GM23338 (cell line): ENCODE data around the gene SCG2. TPM values are rescaled to one million over a fixed set of nuclear protein-coding genes. Genes with fewer than 3 reads are reported as not detected.

ENCODE experiments used
- EZH2 ChIP-seq: fragments of 200-600 bp; sonication (generic); IDR thresholded peaks from one replicate; pipeline ENCODE4 v1.8.0; 2017; ENCODE audit warnings: antibody characterized with exemption, mild to moderate bottlenecking, low read depth; ENCODE audit not compliant: unreplicated experiment
- REST ChIP-seq: IDR thresholded peaks from one replicate; pipeline ENCODE4 v1.6.1; 2018; ENCODE audit warnings: antibody characterized with exemption; ENCODE audit not compliant: unreplicated experiment
- polyA plus RNA-seq: library from polyadenylated mRNA; unstranded; fragments of >200 nt; fragmentation: Nextera tagmentation; extraction: Ambion mirVana; gene quantifications from 2 replicates; pipeline ENCODE4 v1.2.1, GENCODE V29; 2016
- total RNA-seq: library from RNA; depleted of rRNA; stranded (reverse); fragments of >200 nt; shearing (Covaris generic); gene quantifications from 2 replicates; pipeline ENCODE4 v1.2.3, GENCODE V29; 2014
- TF ChIP-seq, protein P1 (sequence below): fragments of 250-450 bp; sonication (Bioruptor Pico); IDR thresholded peaks from 2 replicates; pipeline ENCODE4 v1.5.0; 2020; ENCODE audit warnings: mild to moderate bottlenecking, moderate library complexity
- TF ChIP-seq, protein P2 (sequence below), 2 experiments: fragments of 200-600 bp in 1 of 2; sonication (generic) in 1 of 2; conservative IDR thresholded peaks; 2 replicates each; pipeline versions ENCODE4 v1.5.1 to v1.6.1; 2016 to 2017; ENCODE audit warnings: antibody characterized with exemption in 2 of 2, low read depth in 2 of 2, mild to moderate bottlenecking in 2 of 2, moderate library complexity in 1 of 2

SCG2 gene
- total and polyA plus RNA-seq, 2 experiments from 2014 or later: 0.18 to 0.31 TPM

DNA sequence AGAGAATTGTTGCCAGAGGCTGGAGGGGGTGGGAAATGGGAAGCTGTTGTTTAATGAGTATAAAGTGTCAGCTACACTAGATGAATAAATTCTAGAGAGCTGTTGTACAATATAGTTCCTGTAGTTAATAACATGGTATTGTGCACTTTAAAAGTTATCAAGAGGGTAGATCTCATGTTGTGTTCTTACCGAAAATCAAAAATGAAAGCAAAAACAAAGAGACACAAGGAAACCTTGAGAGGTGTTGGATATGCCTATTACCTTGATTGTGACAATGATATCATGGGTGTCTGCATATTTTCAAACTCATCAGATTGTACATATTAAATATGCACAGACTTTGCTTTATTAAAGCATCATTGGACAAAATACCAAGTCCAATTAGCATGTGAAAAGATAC is 43.2 kb downstream of the SCG2 start (continued):
- TF ChIP-seq, protein P1, sequence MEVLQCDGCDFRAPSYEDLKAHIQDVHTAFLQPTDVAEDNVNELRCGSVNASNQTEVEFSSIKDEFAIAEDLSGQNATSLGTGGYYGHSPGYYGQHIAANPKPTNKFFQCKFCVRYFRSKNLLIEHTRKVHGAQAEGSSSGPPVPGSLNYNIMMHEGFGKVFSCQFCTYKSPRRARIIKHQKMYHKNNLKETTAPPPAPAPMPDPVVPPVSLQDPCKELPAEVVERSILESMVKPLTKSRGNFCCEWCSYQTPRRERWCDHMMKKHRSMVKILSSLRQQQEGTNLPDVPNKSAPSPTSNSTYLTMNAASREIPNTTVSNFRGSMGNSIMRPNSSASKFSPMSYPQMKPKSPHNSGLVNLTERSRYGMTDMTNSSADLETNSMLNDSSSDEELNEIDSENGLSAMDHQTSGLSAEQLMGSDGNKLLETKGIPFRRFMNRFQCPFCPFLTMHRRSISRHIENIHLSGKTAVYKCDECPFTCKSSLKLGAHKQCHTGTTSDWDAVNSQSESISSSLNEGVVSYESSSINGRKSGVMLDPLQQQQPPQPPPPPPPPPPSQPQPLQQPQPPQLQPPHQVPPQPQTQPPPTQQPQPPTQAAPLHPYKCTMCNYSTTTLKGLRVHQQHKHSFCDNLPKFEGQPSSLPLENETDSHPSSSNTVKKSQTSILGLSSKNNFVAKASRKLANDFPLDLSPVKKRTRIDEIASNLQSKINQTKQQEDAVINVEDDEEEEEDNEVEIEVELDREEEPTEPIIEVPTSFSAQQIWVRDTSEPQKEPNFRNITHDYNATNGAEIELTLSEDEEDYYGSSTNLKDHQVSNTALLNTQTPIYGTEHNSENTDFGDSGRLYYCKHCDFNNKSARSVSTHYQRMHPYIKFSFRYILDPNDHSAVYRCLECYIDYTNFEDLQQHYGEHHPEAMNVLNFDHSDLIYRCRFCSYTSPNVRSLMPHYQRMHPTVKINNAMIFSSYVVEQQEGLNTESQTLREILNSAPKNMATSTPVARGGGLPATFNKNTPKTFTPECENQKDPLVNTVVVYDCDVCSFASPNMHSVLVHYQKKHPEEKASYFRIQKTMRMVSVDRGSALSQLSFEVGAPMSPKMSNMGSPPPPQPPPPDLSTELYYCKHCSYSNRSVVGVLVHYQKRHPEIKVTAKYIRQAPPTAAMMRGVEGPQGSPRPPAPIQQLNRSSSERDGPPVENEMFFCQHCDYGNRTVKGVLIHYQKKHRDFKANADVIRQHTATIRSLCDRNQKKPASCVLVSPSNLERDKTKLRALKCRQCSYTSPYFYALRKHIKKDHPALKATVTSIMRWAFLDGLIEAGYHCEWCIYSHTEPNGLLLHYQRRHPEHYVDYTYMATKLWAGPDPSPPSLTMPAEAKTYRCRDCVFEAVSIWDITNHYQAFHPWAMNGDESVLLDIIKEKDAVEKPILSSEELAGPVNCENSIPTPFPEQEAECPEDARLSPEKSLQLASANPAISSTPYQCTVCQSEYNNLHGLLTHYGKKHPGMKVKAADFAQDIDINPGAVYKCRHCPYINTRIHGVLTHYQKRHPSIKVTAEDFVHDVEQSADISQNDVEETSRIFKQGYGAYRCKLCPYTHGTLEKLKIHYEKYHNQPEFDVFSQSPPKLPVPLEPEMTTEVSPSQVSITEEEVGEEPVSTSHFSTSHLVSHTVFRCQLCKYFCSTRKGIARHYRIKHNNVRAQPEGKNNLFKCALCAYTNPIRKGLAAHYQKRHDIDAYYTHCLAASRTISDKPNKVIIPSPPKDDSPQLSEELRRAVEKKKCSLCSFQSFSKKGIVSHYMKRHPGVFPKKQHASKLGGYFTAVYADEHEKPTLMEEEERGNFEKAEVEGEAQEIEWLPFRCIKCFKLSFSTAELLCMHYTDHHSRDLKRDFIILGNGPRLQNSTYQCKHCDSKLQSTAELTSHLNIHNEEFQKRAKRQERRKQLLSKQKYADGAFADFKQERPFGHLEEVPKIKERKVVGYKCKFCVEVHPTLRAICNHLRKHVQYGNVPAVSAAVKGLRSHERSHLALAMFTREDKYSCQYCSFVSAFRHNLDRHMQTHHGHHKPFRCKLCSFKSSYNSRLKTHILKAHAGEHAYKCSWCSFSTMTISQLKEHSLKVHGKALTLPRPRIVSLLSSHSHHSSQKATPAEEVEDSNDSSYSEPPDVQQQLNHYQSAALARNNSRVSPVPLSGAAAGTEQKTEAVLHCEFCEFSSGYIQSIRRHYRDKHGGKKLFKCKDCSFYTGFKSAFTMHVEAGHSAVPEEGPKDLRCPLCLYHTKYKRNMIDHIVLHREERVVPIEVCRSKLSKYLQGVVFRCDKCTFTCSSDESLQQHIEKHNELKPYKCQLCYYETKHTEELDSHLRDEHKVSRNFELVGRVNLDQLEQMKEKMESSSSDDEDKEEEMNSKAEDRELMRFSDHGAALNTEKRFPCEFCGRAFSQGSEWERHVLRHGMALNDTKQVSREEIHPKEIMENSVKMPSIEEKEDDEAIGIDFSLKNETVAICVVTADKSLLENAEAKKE: no peak
- TF ChIP-seq, protein P2, sequence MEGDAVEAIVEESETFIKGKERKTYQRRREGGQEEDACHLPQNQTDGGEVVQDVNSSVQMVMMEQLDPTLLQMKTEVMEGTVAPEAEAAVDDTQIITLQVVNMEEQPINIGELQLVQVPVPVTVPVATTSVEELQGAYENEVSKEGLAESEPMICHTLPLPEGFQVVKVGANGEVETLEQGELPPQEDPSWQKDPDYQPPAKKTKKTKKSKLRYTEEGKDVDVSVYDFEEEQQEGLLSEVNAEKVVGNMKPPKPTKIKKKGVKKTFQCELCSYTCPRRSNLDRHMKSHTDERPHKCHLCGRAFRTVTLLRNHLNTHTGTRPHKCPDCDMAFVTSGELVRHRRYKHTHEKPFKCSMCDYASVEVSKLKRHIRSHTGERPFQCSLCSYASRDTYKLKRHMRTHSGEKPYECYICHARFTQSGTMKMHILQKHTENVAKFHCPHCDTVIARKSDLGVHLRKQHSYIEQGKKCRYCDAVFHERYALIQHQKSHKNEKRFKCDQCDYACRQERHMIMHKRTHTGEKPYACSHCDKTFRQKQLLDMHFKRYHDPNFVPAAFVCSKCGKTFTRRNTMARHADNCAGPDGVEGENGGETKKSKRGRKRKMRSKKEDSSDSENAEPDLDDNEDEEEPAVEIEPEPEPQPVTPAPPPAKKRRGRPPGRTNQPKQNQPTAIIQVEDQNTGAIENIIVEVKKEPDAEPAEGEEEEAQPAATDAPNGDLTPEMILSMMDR (conservative IDR thresholded peaks at IDR 0.05; ENCODE audit: low read depth in 2 of 2): no peak
- TF ChIP-seq REST: no peak
- no peak for TF ChIP-seq EZH2
